ENCODE measurements around the gene DPEP2.
"Not testable (repeated sequence)": the region's sequence is repeated elsewhere in the genome, so short reads cannot be mapped to it uniquely, and the experiment has no call there.

The DPEP2 gene, protein sequence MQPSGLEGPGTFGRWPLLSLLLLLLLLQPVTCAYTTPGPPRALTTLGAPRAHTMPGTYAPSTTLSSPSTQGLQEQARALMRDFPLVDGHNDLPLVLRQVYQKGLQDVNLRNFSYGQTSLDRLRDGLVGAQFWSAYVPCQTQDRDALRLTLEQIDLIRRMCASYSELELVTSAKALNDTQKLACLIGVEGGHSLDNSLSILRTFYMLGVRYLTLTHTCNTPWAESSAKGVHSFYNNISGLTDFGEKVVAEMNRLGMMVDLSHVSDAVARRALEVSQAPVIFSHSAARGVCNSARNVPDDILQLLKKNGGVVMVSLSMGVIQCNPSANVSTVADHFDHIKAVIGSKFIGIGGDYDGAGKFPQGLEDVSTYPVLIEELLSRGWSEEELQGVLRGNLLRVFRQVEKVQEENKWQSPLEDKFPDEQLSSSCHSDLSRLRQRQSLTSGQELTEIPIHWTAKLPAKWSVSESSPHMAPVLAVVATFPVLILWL

DNA sequence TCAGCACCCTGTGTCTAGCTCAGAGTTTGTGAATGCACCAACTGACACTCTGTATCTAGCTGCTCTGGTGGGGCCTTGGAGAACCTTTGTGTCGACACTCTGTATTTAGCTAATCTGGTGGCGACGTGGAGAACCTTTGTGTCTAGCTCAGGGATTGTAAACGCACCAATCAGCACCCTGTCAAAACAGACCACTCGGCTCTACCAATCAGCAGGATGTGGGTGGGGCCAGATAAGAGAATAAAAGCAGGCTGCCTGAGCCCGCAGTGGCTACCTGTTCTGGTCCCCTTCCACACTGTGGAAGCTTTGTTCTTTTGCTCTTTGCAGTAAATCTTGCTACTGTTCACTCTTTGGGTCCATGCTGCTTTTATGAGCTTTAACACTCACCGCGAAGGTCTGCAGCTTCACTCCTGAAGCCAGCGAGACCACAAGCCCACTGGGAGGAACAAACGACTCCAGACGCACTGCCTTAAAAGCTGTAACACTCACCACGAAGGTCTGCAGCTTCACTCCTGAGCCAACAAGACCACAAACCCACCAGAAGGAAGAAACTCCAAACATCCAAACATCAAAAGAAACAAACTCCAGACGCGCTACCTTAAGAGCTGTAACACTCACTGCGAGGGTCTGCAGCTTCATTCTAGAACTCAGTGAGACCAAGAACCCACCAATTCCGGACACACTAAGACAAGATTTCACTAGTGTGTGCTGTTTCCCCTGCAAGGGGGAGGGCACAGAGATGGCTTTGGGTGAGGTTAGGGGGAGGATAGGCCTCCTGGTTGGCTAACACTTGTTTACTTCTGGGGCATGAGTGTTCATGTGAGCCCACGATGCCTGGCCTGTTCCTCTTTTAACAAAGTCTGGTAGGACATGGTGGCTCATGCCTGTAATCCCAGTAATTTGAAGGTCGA lies at the start of gene DPEP2:
DPEP2 (minus strand) TSS at position 706 of the 910 bp plus-strand sequence. CDS start 6,272 bp downstream, outside the sequence.
- DNase-seq (ENCODE audit: low read depth in 2 of 2) = not testable (repeated sequence)

DNA sequence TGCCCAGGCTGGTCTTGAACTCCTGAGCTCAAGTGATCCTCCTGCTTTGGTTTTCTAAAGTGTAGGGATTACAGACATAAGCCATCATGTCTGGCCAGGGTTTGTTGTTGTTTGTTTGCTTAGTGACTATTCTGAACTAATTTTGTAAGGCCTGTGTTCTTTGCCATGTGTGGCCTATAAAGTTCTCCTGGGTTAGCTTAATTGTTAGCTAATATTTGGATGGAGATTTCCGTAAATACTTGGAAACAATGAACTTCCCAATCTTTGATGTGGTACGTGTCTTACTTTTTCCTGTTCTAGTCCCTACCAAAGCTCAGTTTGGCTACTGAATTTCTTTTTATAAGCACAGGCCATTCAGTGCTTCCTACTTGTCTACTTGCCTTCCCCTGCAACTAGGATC lies 48.7 kb upstream of the DPEP2 start:
- no peak for DNase-seq (ENCODE audit: low read depth in 2 of 2)

- no peak for DNase-seq (ENCODE audit: low read depth in 2 of 2)
Measured at GRCh38 chr16:68046106-68046505, 46.8 kb upstream of the DPEP2 start.

DNA sequence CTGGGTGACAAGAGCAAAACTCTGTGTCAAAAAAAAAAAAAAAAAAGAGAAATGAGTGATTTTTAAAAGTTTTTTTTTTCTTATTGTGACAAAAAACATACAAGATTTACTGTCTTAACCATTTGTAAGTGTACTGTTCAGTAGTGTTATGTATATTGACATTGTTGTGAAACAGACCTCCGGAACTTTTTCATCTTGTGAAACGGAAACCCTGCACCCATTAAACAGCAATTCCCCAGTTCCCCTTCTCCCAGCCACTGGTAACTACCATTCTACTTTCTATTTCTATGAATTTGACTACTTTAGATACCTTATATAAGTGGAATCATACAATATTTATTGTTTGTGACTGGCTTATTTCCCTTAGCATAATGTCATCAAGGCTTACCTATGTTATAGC lies 42.5 kb upstream of the DPEP2 start:
- DNase-seq (ENCODE audit: low read depth in 2 of 2) = no peak

DNA sequence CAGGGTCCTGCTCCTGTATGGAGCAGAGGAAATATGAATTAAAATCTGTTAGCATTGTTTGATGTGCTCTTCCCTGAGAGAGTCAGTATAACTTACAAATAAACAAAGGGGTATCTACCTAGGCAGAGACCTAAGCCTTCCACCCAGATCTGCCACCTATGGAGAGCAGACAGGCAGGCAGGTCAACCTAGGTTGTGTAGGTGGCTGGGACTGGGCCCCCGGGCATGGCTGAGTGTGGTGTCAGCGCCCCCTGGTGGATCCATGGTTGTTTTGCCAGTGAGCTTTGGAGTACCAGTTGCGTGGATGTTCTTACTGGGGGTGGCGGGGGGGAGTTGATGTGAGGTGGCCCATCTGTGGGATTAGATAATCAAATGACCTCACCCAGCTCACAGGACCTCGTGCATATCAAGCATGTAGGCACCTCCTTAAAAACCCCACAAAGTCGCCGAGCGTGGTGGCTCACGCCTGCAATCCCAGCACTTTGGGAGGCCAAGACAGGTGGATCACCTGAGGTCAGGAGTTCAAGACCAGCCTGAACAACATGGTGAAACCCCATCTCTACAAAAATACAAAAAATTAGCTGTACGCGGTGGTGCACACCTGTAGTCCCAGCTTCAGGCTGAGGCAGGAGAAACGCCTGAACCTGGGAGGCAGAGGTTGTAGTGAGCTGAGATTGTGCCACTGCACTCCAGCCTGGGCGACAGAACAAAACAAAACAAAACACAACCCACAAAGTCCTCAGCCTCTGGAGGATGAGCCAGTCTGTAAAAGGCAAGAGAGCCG lies 41.4 kb upstream of the DPEP2 start:
- DNase-seq (ENCODE audit: low read depth in 2 of 2) = peak; percentile 86 to 87

DNA sequence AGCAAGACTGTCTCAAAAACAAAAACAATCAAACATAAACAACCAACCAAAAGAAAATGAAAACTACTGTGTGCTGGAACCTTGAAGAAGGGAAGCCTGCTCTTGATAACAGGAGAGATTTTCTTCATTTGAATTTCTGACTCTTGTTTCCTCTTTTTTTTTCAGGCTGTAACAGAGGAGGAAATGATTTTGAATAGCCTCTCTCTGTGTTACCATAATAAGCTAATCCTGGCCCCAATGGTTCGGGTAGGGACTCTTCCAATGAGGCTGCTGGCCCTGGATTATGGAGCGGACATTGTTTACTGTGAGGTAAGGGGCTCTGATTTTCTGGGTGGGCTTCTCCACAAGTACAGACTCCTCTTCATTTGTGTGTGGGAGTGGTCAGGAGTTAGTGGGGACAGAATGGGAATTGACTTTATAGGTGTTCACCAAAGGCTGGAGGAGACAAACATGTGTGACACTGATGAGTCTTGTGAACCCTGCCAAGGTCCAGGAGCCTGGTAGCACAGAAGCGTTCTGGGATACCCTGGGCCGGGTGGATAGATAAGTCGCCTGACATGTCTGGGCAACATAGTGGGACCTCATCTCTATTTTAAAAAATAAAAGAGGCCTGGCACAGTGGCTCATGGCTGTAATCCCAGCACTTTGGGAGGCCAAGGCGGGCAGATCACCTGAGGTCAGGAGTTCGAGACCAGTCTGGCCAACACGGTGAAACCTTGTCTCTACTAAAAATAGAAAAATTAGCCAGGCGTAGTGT lies 38.7 kb upstream of the DPEP2 start:
- no peak for DNase-seq (ENCODE audit: low read depth in 2 of 2)

GRCh38 chr16:68035227-68035626 lies 35.9 kb upstream of the DPEP2 start:
- no peak for DNase-seq (ENCODE audit: low read depth in 2 of 2)

DNA sequence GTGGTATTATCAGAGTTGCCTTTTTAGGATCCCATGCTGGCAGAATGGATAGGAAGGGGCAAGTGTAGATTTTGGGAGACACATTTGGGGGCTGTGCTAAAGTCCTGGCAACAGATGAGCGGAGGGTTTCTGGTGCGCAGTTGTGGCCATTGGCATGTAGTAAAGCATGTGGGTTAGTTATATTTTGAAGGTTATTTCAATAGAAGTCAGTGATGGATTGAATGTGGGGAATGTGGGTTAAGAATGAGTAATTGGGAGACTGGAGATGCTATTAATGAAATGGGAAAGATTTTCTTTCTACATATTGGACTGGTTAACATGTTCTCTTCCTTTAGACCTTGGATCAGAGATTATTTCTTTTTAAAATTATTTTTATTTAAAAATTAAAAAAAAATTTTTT lies 33.8 kb upstream of the DPEP2 start:
- no peak for DNase-seq (ENCODE audit: low read depth in 2 of 2)

DNA sequence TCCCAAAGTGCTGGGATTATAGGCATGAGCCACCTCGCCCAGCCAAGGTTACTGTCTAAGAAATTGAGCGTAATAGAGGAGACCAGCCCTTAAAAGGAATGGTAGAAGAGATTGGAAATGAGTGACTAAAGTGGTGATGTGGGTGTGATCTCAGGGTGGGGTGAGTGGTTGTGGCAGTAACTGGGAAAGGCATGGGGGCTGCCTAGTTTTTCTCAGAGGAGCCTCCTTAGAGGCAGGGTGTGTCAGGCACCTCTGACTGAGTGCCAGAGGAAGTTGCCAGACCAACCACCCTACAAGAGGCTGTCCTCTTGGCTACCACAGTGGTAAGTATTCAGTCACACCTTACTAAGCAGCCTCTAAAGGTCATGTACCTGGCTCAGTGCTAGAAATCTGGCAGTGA lies 32.7 kb upstream of the DPEP2 start:
- DNase-seq (ENCODE audit: low read depth in 2 of 2) = no peak

DNA sequence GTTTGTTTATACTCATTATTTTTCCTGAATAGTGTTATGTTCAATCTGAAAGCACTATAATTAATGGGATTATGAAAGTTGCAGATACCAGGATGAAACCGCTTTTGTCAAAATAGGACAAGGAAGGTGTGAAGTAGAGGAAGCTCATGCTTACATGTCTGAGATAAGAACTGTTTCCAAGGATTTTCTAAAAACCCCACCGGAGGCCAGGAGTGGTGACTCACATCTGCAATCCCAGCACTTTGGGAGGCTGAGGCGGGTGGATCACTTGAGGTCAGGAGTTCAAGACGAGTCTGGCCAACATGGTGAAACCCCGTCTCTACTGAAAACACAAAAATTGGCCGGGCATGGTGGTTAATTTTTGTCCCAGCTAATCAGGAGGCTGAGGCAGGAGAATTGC lies 30.8 kb upstream of the DPEP2 start:
- not testable (repeated sequence) for DNase-seq (ENCODE audit: low read depth in 2 of 2)

DNA sequence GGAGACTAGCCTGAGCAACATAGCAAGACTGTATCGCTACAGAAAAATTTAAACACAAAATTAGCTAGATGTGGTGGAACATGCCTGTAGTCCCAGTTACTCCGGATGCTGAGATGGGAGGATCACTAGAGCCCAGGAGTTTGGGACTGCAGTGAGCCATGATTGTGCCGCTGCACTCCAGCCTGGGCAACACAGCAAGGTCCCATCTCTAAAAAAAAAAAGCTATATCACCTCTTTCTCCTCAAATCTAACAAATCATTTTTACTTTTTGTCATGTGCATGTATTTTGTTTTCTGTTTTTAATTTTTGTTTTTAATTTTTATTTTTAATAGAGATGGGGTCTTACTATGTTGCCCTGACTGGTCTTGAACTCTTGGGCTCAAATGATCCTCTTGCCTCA lies 29.7 kb upstream of the DPEP2 start:
- DNase-seq (ENCODE audit: low read depth in 2 of 2) = no peak

GRCh38 chr16:68022728-68023537 lies 23.6 kb upstream of the DPEP2 start, which contains the start of the genes DDX28 and DUS2:
Gene DDX28 (minus strand): TSS chr16:68023232. CDS start chr16:68023202, 30 bp downstream.
Gene DUS2 (plus strand): TSS chr16:68023284. CDS start chr16:68038024, 14,740 bp downstream.
- peak; percentile 94 to 95 for DNase-seq (ENCODE audit: low read depth in 2 of 2)

- no peak for DNase-seq (ENCODE audit: low read depth in 2 of 2)
Measured at GRCh38 chr16:68022278-68022727, 23.0 kb upstream of the DPEP2 start.

GRCh38 chr16:68021490-68021889 lies 22.2 kb upstream of the DPEP2 start:
- no peak for DNase-seq (ENCODE audit: low read depth in 2 of 2)

- no peak for DNase-seq (ENCODE audit: low read depth in 2 of 2)
Measured at GRCh38 chr16:68019167-68019680, 19.9 kb upstream of the DPEP2 start.

DNA sequence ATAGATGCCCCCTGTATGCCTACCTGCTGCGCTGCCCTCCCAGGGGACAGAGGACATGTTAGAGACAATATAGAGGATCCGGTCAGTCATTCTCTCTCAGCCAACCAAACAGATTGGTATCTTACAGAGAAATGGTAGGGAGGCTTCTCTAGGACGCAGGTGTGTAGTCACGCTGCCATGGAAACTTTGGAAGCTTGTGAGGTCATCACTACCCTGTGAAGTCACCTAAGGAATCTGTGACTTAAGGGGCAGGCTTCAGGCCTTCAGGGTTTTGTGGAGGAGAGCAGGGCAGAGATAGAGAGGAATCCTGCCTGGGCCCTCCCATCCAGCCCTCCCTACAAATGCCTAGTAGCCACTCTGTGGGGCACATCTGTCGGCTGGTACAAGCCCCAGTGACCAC lies 16.4 kb upstream of the DPEP2 start, which contains the start of gene DPEP2NB:
DPEP2NB (minus strand) TSS at position 231 of the 400 bp plus-strand sequence; CDS start at position 90, 141 bp downstream.
- no peak for DNase-seq (ENCODE audit: low read depth in 2 of 2)

DNA sequence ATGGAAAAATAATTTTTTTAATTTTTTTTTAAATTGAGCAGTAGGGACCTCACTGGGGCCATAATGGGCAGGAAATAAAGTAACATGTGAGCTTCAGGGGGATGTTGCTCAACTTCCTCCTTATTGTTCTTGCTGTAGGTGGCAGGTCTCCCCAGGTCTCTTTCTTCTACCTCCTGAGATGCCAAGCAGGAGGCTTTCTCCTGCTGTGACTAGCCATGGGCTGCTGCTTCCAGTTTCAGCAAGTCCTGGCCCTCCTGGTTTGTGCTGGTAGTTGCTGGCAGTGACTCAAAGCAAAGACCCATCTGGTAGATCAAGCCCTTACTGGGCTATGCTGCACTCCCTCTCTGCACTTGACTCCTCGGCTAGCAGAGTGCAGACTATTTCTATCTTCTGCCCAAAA lies 14.2 kb upstream of the DPEP2 start:
- no peak for DNase-seq (ENCODE audit: low read depth in 2 of 2)

DNA sequence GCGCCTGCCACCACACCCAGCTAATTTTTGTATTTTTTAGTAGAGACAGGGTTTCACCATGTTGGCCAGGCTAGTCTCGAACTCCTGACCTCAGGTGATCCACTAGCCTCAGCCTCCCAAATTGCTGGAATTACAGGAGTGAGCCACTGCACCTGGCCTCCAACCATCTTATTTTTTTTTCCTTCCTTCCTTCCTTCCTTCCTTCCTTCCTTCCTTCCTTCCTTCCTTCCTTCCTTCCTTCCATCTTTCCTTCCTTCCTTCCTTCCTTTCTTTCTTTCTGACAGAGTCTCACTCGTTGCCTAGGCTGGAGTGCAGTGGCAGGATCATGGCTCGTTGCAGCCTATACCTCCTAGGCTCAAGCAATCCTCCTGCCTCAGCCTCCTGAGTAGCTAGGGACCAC lies 10.6 kb upstream of the DPEP2 start:
- DNase-seq (ENCODE audit: low read depth in 2 of 2) = not testable (repeated sequence)

DNA sequence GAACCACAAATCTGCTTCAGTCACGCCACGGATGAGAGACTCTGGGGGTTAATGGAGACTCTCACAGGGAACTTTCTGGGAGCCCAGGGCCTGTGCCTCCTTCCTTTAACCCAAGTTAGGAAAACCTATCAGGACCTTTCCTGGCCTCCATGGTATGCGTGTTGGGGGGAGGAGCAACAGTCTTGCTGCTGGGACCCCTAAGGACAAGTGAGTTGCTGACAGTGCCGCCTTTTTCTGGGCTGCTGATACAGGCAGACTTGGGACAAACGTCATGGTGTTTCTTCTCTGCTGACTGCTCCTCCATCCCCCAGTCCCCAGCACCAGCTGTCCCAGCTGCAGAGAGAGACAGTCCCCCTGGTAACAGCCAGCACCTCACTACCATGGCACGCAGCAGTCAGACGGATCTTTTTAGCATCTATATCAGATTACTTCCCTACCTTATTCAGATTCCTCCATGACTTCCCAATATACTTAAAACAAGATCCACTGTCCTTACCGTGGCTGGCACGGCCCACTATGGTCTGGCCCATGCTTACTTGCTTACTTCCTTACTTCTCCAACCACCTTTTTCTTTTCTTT lies 10.0 kb upstream of the DPEP2 start:
- no peak for DNase-seq (ENCODE audit: low read depth in 2 of 2)
